IMR-90 (cell line): Measurements from ENCODE around the gene CCNC. TPM values are rescaled to one million over a fixed set of nuclear protein-coding genes. Genes with fewer than 3 reads are reported as not detected.

Experiments
- ATAC-seq: fragments of 200-7000 bp; cut with Tn5 transposase; 2 replicates; pipeline ENCODE4 v1.9.1; 2020; ENCODE audit warnings: low read depth, mild to moderate bottlenecking, moderate library complexity
- BruUV-seq: library from RNA; stranded (reverse); fragments of 400-500 nt; replicated peaks from 2 replicates; lab custom pipeline; 2021; lab: Mats Ljungman, UMichigan
- CTCF ChIA-PET: fragments of 300-600 bp; formaldehyde crosslinking; extraction: SDS; loops from one replicate; lab custom pipeline; 2021; ENCODE audit warnings: antibody characterized with exemption; lab: Yijun Ruan, JAX
- POLR2A ChIA-PET: fragments of 300-600 bp; sonication (Branson Sonifier 250); formaldehyde crosslinking; loops from one replicate; lab custom pipeline; 2022; ENCODE audit warnings: antibody characterized with exemption; ENCODE audit not compliant: unreplicated experiment; lab: Charles Lee
- DNase-seq: peaks from one replicate; pipeline ENCODE4 v3.0.0; 2013
- H2AFZ ChIP-seq: replicated peaks from 2 replicates; pipeline ENCODE3; 2013; ENCODE audit warnings: low read length, mild to moderate bottlenecking; ENCODE audit not compliant: poor library complexity
- H2AK5ac ChIP-seq: 2 replicates; pipeline ENCODE4 v1.6.1; 2013; ENCODE audit warnings: low read depth, low read length, inconsistent platforms
- H2AK9ac ChIP-seq: replicated peaks from 2 replicates; pipeline ENCODE3; 2013; ENCODE audit warnings: mild to moderate bottlenecking, low read depth, low read length, moderate library complexity; ENCODE audit not compliant: poor library complexity
- H2BK120ac ChIP-seq: 2 replicates; pipeline ENCODE4 v1.6.1; 2013; ENCODE audit warnings: low read depth, low read length, inconsistent platforms
- H2BK15ac ChIP-seq: 3 replicates; pipeline ENCODE4 v1.6.1; 2013; ENCODE audit warnings: low read depth, low read length, inconsistent platforms
- H2BK20ac ChIP-seq: 2 replicates; pipeline ENCODE4 v1.6.1; 2013; ENCODE audit warnings: low read depth, mild to moderate bottlenecking, inconsistent platforms, low read length, moderate library complexity
- H2BK5ac ChIP-seq: 2 replicates; pipeline ENCODE4 v1.6.1; 2013; ENCODE audit warnings: mild to moderate bottlenecking, low read depth, low read length, inconsistent platforms; ENCODE audit not compliant: poor library complexity, severe bottlenecking
- H3K14ac ChIP-seq: replicated peaks from 2 replicates; pipeline ENCODE4 v1.6.1; 2013; ENCODE audit warnings: low read depth, low read length, inconsistent platforms
- H3K18ac ChIP-seq: 2 replicates; pipeline ENCODE4 v1.6.1; 2013; ENCODE audit warnings: low read depth, low read length, control low read depth
- H3K23ac ChIP-seq: 2 replicates; pipeline ENCODE4 v1.6.1; 2013; ENCODE audit warnings: low read depth, low read length, inconsistent platforms
- H3K27ac ChIP-seq: 2 replicates; pipeline ENCODE4 v1.5.1; 2013; ENCODE audit warnings: mild to moderate bottlenecking, control low read depth, low read length; ENCODE audit not compliant: insufficient read depth
- H3K27me3 ChIP-seq: 2 replicates; pipeline ENCODE4 v1.6.1; 2013; ENCODE audit warnings: low read length; ENCODE audit not compliant: control insufficient read depth, insufficient read depth
- H3K36me3 ChIP-seq: 2 replicates; pipeline ENCODE4 v1.6.1; 2013; ENCODE audit warnings: low read length, mixed read lengths; ENCODE audit not compliant: control insufficient read depth, insufficient read depth
- H3K4ac ChIP-seq: 2 replicates; pipeline ENCODE4 v1.6.1; 2013; ENCODE audit warnings: low read depth, low read length, inconsistent platforms
- H3K4me1 ChIP-seq: 2 replicates; pipeline ENCODE4 v1.6.1; 2013; ENCODE audit warnings: low read length, mixed read lengths; ENCODE audit not compliant: control insufficient read depth, insufficient read depth
- H3K4me2 ChIP-seq: 2 replicates; pipeline ENCODE4 v1.6.1; 2013; ENCODE audit warnings: low read depth, mild to moderate bottlenecking, control low read depth, low read length, moderate library complexity
- H3K4me3 ChIP-seq: 2 replicates; pipeline ENCODE4 v1.5.1; 2013; ENCODE audit warnings: low read depth, mild to moderate bottlenecking, control low read depth, low read length, moderate library complexity; ENCODE audit not compliant: insufficient read depth
- H3K56ac ChIP-seq: 2 replicates; pipeline ENCODE4 v1.6.1; 2013; ENCODE audit warnings: low read length, inconsistent platforms; ENCODE audit not compliant: insufficient read depth; ENCODE audit errors: extremely low read depth
- H3K79me1 ChIP-seq, 2 experiments: 2 replicates each; pipeline ENCODE4 v1.6.1; 2013; ENCODE audit warnings: low read length in 2 of 2, inconsistent platforms in 1 of 2, low read depth in 1 of 2
- H3K9ac ChIP-seq: 2 replicates; pipeline ENCODE4 v1.6.1; 2013; ENCODE audit warnings: low read depth, low read length, control low read depth
- H3K9me1 ChIP-seq: 2 replicates; pipeline ENCODE4 v1.6.1; 2013; ENCODE audit warnings: low read length, inconsistent platforms; ENCODE audit not compliant: insufficient read depth
- H3K9me3 ChIP-seq: 2 replicates; pipeline ENCODE4 v1.6.1; 2013; ENCODE audit warnings: low read length; ENCODE audit not compliant: control insufficient read depth, insufficient read depth
- H4K20me1 ChIP-seq: 2 replicates; pipeline ENCODE4 v1.6.1; 2013; ENCODE audit warnings: low read length, inconsistent platforms; ENCODE audit not compliant: insufficient read depth
- H4K5ac ChIP-seq: 2 replicates; pipeline ENCODE4 v1.6.1; 2013; ENCODE audit warnings: mild to moderate bottlenecking, low read depth, low read length, control low read depth
- H4K8ac ChIP-seq, 2 experiments: 2 replicates each; pipeline ENCODE4 v1.6.1; 2013; ENCODE audit warnings: low read depth in 2 of 2, low read length in 2 of 2, control low read depth in 1 of 2, inconsistent platforms in 1 of 2
- H4K91ac ChIP-seq: 2 replicates; pipeline ENCODE4 v1.6.1; 2013; ENCODE audit warnings: low read depth, low read length, inconsistent platforms; ENCODE audit not compliant: insufficient read depth
- MAFK ChIP-seq: IDR thresholded peaks from 2 replicates; pipeline ENCODE4 v1.6.1; 2012; ENCODE audit warnings: low read depth, low read length, improper control_type of control experiment
- SMC3 ChIP-seq: fragments of 150-350 bp; IDR thresholded peaks from 2 replicates; pipeline ENCODE4 v1.6.1; 2016; ENCODE audit warnings: low read depth, mild to moderate bottlenecking, antibody characterized with exemption, low read length, moderate library complexity
- WGBS, 2 experiments: methylation state at CpG; one replicate each; pipeline versions ENCODE4 v1.1.5 to v1.1.7; 2013; ENCODE audit warnings: missing lambda C conversion rate in 2 of 2; ENCODE audit not compliant: insufficient read length in 1 of 2; ENCODE audit errors: extremely low coverage in 2 of 2; 5-methylcytosine and 5-hydroxymethylcytosine counted together
- dilution Hi-C: fragments of 300-500 bp; cut with HindIII; formaldehyde crosslinking; loops from one replicate; pipeline ENCODE4 v1.14.3; 2018; ENCODE audit warnings: low sequenced_read_pairs; ENCODE audit not compliant: unreplicated experiment
- in situ Hi-C: fragments of 300-500 bp; cut with MboI; formaldehyde crosslinking; loops from 3 replicates; pipeline ENCODE4 v1.14.3; 2019; ENCODE audit warnings: low sequenced_read_pairs, inconsistent platforms, mixed read lengths
- intact Hi-C: fragments of 100-400 bp; cut with micrococcal nuclease; formaldehyde crosslinking; loops from 2 replicates; pipeline ENCODE4 v1.10.0; 2022
- polyA plus RNA-seq, 3 experiments: library from polyadenylated mRNA; depleted of rRNA; stranded (reverse); fragments of >200 nt; gene quantifications; 2 replicates each; pipeline ENCODE4 v1.2.3, GENCODE V29; 2012; ENCODE audit warnings: low replicate concordance in 1 of 3
- total RNA-seq: library from RNA; depleted of rRNA; stranded (reverse); fragments of >200 nt; gene quantifications from 2 replicates; pipeline ENCODE4 v1.2.3, GENCODE V29; 2012
- TF ChIP-seq, protein P1 (sequence below): fragments of 150-350 bp; IDR thresholded peaks from 2 replicates; pipeline ENCODE4 v1.6.1; 2017; ENCODE audit warnings: mild to moderate bottlenecking, antibody characterized with exemption, low read length, low read depth
- TF ChIP-seq, protein P2 (sequence below): conservative IDR thresholded peaks from 2 replicates; pipeline ENCODE4 v1.5.1; 2012; ENCODE audit warnings: mild to moderate bottlenecking, low read depth, low read length, improper control_type of control experiment

The CCNC gene
- total and polyA plus RNA-seq, 2 of the 4 experiments (the other 2 are of a cell fraction): 30.1 to 95.7 TPM

GRCh38 chr6:99604166-99605073 is 36.0 kb upstream of the CCNC start:
- BruUV-seq: no TSS peak
- CTCF ChIA-PET: no interaction called here

More at GRCh38 chr6:99604166-99605073, 36.0 kb upstream of the CCNC start:
- Histone ChIP-seq H4K8ac (no peak overlapping the region), H3K4me3 (no peak overlapping the region), H4K91ac (no peak overlapping the region), H4K20me1 (no peaks in the 10 kb centered on the region), H3K27me3 (peaks cover 92% of the 10 kb centered on the region), H2BK120ac (no peak overlapping the region), H3K18ac (no peak overlapping the region), H2AFZ (no peak overlapping the region), H3K4me1 (no peaks in the 10 kb centered on the region), H3K4ac (no peak overlapping the region), H3K36me3 (no peaks in the 10 kb centered on the region), H3K56ac (no peak overlapping the region), H2AK9ac (no peak overlapping the region), H3K9ac (no peak overlapping the region), H2BK15ac (no peak overlapping the region), H3K4me2 (peak overlapping the region; percentile 32; the same call in 1 of the 2 replicates), H4K5ac (no peak overlapping the region), H3K79me1 (no peaks in the 10 kb centered on the region), H3K9me3 (peaks cover 11% of the 10 kb centered on the region), H3K23ac (no peak overlapping the region), H3K9me1 (peaks cover 3% of the 10 kb centered on the region), H3K27ac (no peak overlapping the region), H2AK5ac (no peak overlapping the region), H2BK5ac (no peak overlapping the region), H2BK20ac (no peak overlapping the region), H3K14ac (no peak overlapping the region)
- in situ Hi-C loops (no loop called here), dilution Hi-C loops (no loop called here), intact Hi-C loops (no loop called here)
- 4% methylated on average over 12 of the region's 31 CpGs; no CpG with 5 or more reads in 1 of the 2 experiments for WGBS, 2 experiments
- POLR2A ChIA-PET: no interaction called here
- ATAC-seq (no peak), DNase-seq (no peak)
- TF ChIP-seq, protein P1, sequence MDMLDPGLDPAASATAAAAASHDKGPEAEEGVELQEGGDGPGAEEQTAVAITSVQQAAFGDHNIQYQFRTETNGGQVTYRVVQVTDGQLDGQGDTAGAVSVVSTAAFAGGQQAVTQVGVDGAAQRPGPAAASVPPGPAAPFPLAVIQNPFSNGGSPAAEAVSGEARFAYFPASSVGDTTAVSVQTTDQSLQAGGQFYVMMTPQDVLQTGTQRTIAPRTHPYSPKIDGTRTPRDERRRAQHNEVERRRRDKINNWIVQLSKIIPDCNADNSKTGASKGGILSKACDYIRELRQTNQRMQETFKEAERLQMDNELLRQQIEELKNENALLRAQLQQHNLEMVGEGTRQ: no peak
- no peak for TF ChIP-seq MAFK
- TF ChIP-seq, protein P2, sequence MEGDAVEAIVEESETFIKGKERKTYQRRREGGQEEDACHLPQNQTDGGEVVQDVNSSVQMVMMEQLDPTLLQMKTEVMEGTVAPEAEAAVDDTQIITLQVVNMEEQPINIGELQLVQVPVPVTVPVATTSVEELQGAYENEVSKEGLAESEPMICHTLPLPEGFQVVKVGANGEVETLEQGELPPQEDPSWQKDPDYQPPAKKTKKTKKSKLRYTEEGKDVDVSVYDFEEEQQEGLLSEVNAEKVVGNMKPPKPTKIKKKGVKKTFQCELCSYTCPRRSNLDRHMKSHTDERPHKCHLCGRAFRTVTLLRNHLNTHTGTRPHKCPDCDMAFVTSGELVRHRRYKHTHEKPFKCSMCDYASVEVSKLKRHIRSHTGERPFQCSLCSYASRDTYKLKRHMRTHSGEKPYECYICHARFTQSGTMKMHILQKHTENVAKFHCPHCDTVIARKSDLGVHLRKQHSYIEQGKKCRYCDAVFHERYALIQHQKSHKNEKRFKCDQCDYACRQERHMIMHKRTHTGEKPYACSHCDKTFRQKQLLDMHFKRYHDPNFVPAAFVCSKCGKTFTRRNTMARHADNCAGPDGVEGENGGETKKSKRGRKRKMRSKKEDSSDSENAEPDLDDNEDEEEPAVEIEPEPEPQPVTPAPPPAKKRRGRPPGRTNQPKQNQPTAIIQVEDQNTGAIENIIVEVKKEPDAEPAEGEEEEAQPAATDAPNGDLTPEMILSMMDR: no peak
- TF ChIP-seq SMC3: no peak
